GM13977 (cell line): ENCODE data around the gene MAPKAP1.

Source experiments
- DNase-seq: peaks from one replicate; pipeline ENCODE4 v3.0.0; 2012; ENCODE audit warnings: low spot score
- CTCF ChIP-seq: IDR thresholded peaks from 2 replicates; pipeline ENCODE4 v1.5.1; 2012; ENCODE audit warnings: mild to moderate bottlenecking, control low read depth; ENCODE audit not compliant: insufficient read depth; ENCODE audit errors: extremely low read depth, missing control alignments
- in situ Hi-C: fragments of 300-500 bp; cut with MboI; formaldehyde crosslinking; loops from one replicate; pipeline ENCODE4 v1.12.0; 2022; ENCODE audit warnings: low sequenced_read_pairs, low pct_unique_long_range_greater_than_20kb, mixed read lengths, inconsistent platforms; ENCODE audit not compliant: unreplicated experiment

Gene MAPKAP1

GRCh38 chr9:125746017-125746773, 39.2 kb upstream of the MAPKAP1 start:
- TF ChIP-seq CTCF = no peak
- peak; percentile 96 for DNase-seq
- in situ Hi-C loops = no loop called here

- DNase-seq = no peak
- TF ChIP-seq CTCF = no peak
- in situ Hi-C loops = no loop called here
These were observed 38.6 kb upstream of the MAPKAP1 start for GRCh38 chr9:125745682-125746016.

GRCh38 chr9:125745018-125745417, 38.0 kb upstream of the MAPKAP1 start:
- no peak for TF ChIP-seq CTCF
- no peak for DNase-seq

GRCh38 chr9:125744616-125745015, 37.6 kb upstream of the MAPKAP1 start:
- no peak for DNase-seq
- in situ Hi-C loops = no loop called here
- TF ChIP-seq CTCF = no peak

More at GRCh38 chr9:125745018-125745417, 38.0 kb upstream of the MAPKAP1 start:
- in situ Hi-C loops = no loop called here

DNA sequence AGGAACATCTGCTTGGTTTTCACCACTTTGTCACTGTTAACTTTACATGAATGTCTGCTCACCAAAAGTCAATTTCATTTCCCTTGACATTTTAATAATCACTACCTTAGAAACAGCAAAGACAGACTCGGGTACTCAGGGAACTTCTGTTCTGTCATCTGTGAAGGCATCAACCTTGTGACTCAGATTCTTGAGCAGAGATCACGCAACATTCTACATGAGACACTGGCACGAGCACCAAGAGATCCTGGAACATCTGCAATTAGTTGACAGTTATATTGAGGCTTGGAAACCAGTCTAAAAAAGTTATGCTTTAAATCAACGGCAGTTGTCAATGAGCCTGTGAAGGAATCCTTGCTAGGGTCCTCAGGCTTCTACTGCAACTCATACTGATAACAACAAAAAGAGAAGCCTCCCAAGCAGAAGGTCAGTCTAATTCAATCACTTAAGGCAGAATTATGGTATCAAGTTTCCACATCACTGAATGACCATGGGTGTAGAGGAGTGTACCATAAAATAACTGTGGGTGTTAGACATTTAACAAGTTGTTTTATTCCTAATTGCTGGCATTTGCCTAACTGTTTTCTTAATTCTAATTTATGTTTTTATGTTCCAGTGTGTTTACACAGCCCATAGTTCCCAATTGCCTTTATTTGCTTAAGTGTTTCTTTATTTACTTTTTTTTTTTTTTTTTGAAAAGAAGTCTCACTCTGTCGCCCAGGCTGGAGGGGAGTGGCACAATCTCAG, 36.8 kb upstream of the MAPKAP1 start:
- no peak for TF ChIP-seq CTCF
- in situ Hi-C loops = no loop called here

DNA sequence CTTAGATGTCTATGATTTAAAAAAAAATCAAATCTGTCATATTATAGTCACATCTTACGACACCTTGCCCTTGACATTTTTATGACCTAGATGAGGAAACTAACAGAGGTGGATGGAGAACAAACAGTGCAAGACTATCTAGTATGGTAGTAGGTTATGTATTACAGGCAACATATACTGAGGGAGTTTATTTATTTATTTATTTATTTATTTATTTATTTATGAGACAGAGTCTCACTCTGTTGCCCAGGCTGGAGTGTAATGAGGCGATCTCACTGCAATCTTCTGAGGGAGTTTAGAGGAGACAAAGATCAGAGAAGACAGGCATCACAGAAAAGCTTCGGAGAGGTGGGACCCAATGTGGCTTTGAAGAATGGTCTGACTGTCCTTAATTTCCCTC, 35.6 kb upstream of the MAPKAP1 start:
- in situ Hi-C loops = no loop called here
- DNase-seq = no peak

More for the DNA sequence above, 36.8 kb upstream of the MAPKAP1 start:
- no peak for DNase-seq

More for the DNA sequence above, 35.6 kb upstream of the MAPKAP1 start:
- no peak for TF ChIP-seq CTCF
